Thyroid gland (tissue), 4 donors: ENCODE measurements around the gene RIPOR2.

Experiments used
- CTCF ChIP-seq, 6 experiments: fragments of 200-600 bp in 3 of 6; fragments of 450-650 bp in 3 of 6; sonication (generic) in 3 of 6; IDR thresholded peaks; one replicate each; pipeline ENCODE4 v1.5.1; 2016 to 2019; ENCODE audit warnings: antibody characterized with exemption in 6 of 6, mild to moderate bottlenecking in 2 of 6, inconsistent platforms in 1 of 6, moderate library complexity in 1 of 6
- POLR2A ChIP-seq, 2 donors: fragments of 450-650 bp; IDR thresholded peaks; one replicate each; pipeline ENCODE4 v1.6.1; 2017; ENCODE audit warnings: antibody characterized with exemption in 2 of 2, mild to moderate bottlenecking in 2 of 2, moderate library complexity in 1 of 2

GRCh38 chr6:24797596-24798216 is 138.1 kb downstream of the RIPOR2 start:
- TF ChIP-seq CTCF (IDR thresholded peaks at IDR 0.05) (no peak), POLR2A (IDR thresholded peaks at IDR 0.05) (no peak)
